KMS-11 (cell line): Measurements from ENCODE around the gene GSC.

Source experiments
- H2AFZ ChIP-seq: fragments of 200-600 bp; sonication (generic); 2 replicates; pipeline ENCODE4 v1.6.1; 2016; ENCODE audit warnings: antibody characterized with exemption, mixed run types, low read depth
- H3K27ac ChIP-seq: fragments of 200-600 bp; sonication (generic); 2 replicates; pipeline ENCODE4 v1.6.1; 2016; ENCODE audit warnings: mild to moderate bottlenecking, mixed run types
- H3K27me3 ChIP-seq: fragments of 200-600 bp; sonication (generic); 2 replicates; pipeline ENCODE4 v1.6.1; 2017; ENCODE audit warnings: mild to moderate bottlenecking, low read depth, mixed run types, moderate library complexity; ENCODE audit not compliant: insufficient read depth
- H3K36me3 ChIP-seq: fragments of 200-600 bp; sonication (generic); 2 replicates; pipeline ENCODE4 v1.6.1; 2017; ENCODE audit warnings: mild to moderate bottlenecking, mixed run types; ENCODE audit not compliant: insufficient read depth
- H3K4me1 ChIP-seq: fragments of 200-600 bp; sonication (generic); 2 replicates; pipeline ENCODE4 v1.6.1; 2016; ENCODE audit warnings: mild to moderate bottlenecking, low read depth, mixed run types; ENCODE audit not compliant: poor library complexity, severe bottlenecking
- H3K4me2 ChIP-seq: fragments of 200-600 bp; sonication (generic); 2 replicates; pipeline ENCODE4 v1.7.0; 2016; ENCODE audit warnings: mild to moderate bottlenecking, mixed run types
- H3K4me3 ChIP-seq: fragments of 200-600 bp; sonication (generic); IDR thresholded peaks from 2 replicates; pipeline ENCODE4 v1.6.1; 2017; ENCODE audit warnings: low read depth, low read length, mixed read lengths; ENCODE audit not compliant: insufficient read depth
- H3K79me2 ChIP-seq: fragments of 200-600 bp; sonication (generic); 2 replicates; pipeline ENCODE4 v1.6.1; 2016; ENCODE audit warnings: low read depth, mixed run types; ENCODE audit not compliant: insufficient read depth
- H3K9ac ChIP-seq: fragments of 200-600 bp; sonication (generic); 2 replicates; pipeline ENCODE4 v1.6.1; 2016; ENCODE audit warnings: mild to moderate bottlenecking, mixed run types
- H4K20me1 ChIP-seq: fragments of 200-600 bp; sonication (generic); 2 replicates; pipeline ENCODE4 v1.6.1; 2016; ENCODE audit warnings: mild to moderate bottlenecking, mixed run types; ENCODE audit not compliant: insufficient read depth
- CTCF ChIP-seq: fragments of 200-600 bp; sonication (generic); conservative IDR thresholded peaks from 2 replicates; pipeline ENCODE4 v1.6.1; 2017; ENCODE audit warnings: low read depth, mild to moderate bottlenecking, antibody characterized with exemption, low read length, moderate library complexity, mixed read lengths

The GSC gene

GRCh38 chr14:94722397-94722796, 47.5 kb downstream of the GSC start:
- Histone ChIP-seq H3K4me3 (no peak overlapping the region), H3K79me2 (no peaks in the 10 kb centered on the region), H2AFZ (no peak overlapping the region)

More at GRCh38 chr14:94722397-94722796, 47.5 kb downstream of the GSC start:
- no peaks in the 10 kb centered on the region for H3K27me3 ChIP-seq
- H3K9ac ChIP-seq = no peak overlapping the region
- no peaks in the 10 kb centered on the region for H3K4me1 ChIP-seq
- no peak for TF ChIP-seq CTCF
- H3K36me3 ChIP-seq = no peaks in the 10 kb centered on the region
- H4K20me1 ChIP-seq = no peaks in the 10 kb centered on the region
- no peak overlapping the region for H3K27ac ChIP-seq
- H3K4me2 ChIP-seq = no peak overlapping the region
